Stimulated activated CD8-positive, alpha-beta memory T cell treated with anti-CD3 and anti-CD28 coated beads, Interleukin-2, amount 100 ng/mL, for 48 hours (primary cell): Measurements from ENCODE around the gene DLX1.

Experiments used
- DNase-seq, 2 donors: peaks; one replicate each; pipeline ENCODE4 v3.0.0-alpha.2; 2020; ENCODE audit warnings: low read depth in 2 of 2

DLX1 gene

DNA sequence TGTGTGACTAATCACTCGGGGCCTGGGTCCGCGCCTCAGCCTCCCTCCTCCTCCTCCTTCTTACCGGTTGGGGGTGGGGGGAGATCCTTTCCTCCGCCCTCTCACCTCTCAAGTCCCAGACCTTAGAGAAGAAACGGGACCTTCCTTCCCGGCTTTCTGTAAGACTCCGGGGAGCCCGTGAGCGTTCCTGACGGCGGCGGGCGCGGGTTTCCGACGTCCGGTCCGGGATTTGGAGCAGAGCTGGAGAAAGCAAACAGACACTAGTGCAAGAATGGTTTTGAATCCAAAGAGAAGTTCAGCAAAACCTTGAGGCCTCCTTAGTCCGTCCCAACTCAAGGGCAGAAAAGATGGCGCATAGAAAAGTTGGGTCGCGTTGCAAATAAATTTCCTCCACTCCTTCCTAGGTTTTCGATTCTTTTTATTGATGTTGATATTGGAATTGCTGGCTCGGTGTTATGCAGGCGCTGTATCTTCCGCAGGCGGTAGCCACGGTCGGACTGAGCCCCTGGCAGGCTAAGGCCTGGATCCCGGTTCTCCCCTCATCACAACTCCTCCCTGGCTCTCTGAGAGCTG, 2.0 kb downstream of the DLX1 start:
- DNase-seq: no peak

DNA sequence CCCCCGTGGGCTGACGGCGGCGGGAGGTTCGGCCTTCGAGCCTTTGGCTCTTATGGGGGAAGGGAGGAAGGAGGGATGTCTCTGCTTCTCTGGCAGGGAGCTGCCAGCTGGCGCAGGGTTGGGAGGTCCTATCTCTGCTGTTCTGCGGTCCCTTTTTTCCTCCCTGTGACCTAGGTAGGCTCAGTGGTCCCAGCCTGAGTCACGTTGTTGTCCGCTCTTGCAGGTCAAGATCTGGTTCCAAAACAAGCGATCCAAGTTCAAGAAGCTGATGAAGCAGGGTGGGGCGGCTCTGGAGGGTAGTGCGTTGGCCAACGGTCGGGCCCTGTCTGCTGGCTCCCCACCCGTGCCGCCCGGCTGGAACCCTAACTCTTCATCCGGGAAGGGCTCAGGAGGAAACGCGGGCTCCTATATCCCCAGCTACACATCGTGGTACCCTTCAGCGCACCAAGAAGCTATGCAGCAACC, 2.5 kb downstream of the DLX1 start:
- no peak for DNase-seq

DNA sequence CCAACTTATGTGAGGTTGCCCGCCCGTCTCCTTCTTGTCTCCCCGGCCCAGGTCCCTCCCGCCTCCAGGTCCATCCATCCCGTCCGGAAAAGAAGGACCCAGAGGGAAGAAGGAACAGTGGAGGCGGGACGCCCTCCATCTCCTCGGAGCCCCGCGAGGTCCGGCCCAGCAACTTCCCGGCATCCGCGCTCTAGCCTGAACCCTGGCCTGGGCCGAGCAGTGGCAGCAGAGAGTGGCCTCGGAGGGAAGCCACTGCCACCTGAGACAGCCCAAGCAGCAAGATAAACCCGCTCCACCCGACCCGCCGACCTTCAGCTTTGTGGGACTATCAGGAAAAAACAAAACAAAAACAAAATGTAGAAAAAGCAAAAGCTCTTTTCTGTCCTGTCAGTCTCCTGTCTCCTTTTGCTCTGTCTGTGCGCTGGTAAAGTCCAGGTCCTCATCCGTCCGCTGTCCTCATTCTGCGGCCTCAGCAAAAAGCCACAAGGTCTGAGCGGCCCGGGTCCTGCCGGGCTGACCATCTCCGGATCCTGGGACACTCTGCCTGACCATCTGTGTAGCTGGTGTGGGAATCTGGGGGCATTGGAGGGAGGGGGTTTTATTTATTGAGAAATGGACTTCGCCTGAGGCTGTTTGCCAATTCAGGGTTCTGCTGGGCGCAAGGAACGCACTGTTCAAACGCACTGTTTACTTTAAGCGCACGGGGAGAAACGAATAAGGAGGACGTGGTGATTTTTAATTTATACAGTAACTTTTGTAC, 3.1 kb downstream of the DLX1 start:
- DNase-seq: no peak

DNA sequence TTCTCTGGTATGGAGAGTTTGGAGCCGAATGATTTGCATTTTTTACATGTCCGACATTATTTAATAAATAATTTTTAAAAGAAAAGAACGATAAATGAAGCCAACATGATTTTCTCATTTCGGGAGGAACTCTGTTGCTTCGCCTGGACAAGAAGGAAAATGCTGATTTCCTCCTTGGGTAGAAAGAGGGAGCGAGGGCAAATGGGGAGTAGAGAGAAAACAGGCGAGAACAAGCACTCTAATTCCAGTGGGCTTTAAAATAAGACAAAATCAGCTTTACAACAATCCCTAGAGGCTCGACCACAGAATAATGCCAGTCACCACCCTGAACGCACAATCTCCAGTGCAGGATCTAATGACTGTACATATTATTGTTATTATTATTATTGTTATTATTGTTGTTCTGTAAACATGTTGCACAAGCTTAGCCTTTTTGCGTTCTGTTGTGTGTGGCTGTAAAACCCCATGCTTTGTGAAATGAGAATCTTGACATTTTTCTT, 3.7 kb downstream of the DLX1 start:
- no peak for DNase-seq

DNA sequence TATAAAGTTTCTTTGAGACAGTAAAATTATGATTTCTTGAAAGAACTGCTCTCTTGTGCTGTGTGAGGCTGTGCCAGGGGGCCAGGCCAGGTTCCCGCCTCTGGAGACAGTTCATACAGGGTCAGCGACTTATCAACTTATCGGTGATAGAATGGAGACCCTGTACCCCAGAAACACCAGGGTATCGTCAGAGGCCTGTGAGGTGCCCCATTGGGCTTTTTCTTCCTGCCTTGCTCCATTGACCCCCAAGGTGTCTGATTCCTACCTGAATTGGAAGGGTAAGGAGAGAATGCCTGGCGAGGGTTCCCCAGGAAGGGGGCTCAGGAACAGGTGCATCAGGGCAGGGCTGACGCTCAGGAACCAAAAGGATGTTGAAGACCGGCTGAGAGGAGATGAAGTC, 4.3 kb downstream of the DLX1 start:
- DNase-seq: no peak

DNA sequence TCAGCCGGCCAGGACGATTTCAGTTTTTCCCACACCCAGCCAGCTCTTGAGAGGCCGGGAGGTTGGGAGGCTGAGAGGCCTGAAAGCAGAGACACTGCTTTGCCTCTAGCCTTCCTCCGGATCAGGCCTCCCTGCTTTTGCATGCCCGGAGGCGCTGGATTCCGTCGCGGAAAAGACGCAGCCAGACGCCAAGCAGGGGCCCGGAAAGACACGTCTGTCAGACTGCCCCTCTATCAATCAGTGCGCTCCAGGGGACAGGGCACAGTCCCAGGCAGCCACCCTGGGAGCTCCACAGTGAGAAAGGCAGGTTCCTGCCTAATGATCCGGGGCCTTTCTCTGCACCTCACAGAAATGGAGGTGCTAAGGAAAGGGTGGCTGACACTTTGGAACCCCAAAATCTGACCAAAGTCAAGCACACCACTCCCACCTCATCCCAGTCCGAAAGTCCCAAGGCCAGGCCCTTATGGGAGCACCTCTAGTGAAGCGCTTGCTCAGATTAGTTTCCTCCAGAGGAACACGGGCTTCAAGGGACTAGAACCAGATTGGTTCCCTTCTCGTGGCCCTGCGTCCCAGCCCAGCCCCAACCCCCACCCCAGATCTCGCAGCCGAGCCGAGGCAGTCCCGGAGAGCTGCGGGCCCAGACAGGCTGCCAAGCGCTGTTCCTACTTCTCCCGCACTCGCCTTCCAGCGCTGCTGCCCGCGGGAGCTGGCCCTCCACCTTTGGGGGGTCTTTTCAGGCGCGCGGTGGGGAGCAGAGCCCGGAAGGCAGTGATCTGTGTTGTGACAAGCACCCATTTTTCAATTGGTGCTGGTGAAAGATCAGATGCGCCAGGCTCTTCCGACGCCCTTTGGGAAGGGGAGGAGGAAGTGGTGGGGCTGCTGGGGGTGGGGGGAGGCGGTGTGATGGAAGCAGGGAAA, 5.0 kb downstream of the DLX1 start:
- DNase-seq: no peak

DNA sequence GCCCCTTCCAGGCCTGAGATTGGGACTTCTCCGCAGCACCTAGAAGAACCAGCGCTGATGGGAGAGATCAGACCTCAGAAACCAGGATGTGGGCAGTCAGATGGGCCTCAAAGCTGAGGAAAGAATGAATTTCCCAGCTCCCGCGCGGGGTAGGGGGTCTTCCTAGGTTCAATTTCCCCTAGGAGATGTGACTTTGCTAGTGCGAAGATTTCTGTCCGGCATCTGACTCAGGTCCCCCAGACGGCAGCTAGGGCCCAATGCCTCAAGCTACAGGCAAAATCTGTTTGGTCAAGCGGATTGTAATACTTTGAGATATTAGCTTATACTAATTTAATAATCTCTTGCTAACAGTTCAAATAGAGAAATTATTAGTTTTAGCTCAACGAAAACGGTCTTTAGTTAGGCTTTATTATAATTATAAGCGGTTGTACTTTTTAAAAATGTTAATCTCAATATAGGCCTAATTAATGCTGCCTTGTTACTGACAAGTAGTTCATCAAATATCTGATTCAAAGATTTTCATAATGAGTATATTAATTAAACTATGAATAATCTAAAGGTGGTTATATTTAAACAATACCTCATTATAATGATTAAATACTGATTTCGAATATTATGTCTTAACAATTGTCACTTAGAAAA, 5.8 kb downstream of the DLX1 start:
- no peak for DNase-seq

DNA sequence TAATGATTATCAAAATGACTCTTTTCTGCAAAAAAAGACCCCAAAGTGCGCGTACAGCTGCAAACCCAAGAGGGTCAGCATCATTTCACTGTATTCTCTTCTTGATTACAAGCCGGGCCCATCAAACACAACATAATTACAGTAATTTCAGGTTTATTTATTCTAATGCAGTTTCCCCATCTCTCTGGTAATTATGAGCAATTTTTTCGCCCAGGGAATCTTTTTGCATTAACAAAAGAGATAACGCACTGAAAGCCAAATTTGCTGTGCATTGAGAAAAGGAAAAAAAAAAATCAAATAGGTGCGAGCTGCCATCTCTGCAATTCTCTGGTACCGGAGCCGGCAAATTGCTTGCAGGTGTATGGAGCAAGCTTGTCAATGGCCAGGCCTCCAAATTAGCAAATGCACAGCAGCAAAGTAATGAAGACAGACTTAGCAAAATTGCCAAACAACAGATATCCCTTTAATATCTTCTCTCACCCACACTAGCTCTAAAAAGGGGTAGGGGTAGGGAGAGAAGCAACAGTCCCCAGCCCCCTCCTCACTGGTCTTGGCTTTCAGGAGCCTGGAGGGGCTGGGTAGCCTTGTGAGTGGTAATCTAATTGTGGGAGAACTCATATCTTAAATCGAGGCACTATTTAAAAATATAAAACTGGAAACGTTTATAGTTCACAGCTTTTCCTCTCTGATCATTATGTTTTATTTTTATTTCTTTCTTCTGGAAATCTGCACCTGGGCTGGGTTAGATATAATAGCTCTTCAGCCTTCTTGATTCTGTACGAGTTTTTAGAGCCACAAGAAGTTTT, 6.7 kb downstream of the DLX1 start:
- no peak for DNase-seq

DNA sequence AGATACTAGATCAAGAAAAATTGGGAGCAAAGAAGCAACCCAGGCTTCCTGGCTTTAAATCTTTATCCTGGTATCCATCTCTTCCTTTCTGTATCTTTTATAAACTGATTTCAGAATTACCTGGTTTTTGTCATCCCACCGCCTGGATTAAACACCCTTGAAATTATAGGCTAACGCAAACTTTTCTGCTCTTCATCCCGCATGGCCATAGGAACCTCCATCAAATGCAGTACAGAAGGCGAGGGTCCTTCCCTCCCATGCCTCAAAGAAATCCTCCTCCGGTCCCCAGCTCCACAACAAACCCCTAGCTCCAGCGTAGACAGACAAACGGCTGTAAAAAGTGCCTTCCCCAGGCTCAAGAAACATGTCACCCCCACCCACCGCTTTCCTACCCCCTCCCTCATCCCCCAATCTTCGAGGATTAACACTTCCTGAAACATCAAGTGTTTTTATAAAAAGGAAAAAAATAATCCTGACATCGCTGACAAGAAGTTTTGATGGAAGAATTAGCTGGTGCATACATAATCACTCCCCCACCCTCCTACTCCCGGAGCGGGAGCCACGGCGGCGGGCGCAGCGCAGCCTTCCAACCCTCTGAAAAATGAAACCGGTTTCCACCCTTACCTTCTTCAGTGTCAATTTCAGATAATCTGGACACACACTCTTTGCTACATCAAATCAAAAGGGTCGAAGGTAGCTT, 7.6 kb downstream of the DLX1 start:
- no peak for DNase-seq

DNA sequence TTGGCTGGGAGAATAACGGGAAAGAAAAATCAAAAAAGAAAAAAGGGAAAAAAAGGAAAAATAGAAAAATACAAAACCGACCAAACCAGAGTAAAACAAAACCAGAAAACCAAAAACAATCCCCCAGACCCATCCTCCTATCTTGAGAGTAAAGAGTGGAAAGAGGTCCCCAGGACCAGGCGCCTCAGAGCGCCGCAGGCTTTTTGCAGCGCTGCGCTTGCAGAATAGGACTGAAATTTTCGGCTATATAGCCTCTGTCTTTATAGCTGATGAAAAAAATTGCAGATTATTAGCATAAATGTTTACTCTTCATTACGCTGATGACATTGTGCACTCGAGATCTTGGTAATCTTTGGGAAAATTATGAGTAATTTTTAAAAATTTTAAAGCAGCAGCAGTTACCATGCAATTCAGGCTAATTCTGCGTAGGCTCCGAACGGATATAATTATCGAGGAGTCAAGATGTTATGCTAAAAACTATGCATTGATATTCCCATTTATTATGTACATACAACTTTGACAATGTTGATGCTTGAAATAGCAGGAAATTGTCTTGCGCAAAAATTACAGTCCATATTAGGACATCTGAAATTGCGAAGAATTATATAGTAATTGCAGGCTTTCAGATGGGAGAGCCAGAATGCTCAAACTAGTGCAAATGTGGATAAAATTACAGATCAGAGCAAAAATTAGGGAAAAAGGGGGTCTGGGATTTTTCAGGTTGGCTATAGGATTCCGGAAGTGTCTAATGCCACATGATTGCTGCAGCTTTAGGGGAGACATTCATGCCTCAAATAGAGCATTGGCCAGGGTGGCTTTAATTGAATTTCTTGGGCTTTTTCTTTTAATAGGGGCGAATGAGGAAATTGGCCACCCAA, 8.3 kb downstream of the DLX1 start:
- no peak for DNase-seq

DNA sequence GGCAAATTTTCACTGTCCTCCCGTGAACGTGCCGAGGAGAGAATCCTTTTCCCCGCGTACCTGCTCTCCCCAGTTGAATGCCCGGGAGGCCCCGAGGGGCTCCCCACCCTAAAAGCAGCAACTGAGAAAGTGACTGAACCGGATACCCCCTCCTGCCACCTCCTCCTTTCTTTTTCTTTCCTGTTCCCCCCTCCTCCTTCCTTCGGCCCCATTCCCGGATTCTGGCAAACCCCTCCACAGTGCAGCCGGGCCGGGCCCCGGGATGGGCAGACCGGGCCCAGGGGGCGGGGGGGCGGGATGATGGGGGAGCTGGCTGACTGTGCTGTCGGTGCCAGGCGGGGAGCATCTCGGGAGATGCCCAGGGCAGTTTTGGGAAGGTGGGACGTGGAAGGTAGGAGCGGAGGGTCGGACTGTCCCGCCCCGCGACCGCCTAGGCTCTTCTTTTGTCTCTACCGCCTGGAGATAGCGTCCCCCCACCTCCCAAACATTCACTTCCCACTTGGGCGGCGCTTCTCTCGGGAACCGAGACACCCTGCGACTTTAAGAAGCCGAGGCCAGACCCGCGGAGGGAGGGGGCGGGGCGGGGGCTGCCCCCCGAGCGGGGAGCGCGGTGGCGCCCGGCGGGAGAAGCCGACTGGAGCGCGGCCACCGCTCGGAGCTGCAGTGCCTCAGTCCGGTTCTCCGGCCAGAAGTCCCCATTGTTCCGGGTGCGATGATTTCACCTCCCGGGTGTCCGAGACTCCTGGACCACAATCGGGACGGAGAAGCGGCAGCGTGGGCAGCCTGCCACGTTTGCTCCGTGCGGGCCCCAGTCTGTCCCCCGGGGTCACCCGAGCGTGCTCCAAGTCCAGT, 9.2 kb downstream of the DLX1 start:
- DNase-seq: no peak

DNA sequence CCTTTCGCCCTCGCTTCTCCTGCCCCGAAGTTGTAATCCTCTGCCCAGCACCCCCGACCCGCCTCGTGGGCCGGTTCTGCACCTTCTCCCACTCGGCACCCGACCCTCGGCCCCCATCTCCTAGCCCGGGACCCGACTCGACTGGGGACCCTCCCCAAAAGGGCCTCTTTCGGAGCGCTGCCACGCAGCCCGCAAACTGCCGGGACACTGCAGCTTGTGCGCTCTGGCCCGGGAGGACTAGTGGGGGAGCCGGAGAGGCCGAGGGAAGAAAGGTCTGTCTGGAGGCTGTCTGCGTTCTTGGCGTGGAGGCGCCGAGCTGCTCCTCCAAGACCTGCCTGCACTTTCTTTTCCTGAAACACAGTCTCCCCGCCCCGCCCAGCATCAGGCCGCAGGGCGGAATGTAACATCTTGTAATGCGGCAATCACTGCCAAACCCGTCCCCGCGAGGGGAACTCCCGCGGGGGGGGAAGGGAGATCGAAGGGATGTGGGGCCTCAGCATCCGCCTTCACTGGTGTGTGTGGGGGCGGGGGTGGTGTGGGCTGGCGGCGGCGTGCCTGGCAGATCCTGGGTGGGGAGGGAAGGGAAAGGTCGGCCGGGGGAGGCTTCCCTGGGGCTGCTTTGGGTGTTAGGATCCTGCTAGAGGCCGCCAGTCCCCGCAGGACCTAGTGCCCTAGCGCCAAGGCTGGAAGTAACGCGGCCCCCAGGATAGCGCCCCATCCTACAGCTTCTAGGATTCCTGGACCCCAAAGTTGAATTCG, 10.0 kb downstream of the DLX1 start:
- DNase-seq: no peak

DNA sequence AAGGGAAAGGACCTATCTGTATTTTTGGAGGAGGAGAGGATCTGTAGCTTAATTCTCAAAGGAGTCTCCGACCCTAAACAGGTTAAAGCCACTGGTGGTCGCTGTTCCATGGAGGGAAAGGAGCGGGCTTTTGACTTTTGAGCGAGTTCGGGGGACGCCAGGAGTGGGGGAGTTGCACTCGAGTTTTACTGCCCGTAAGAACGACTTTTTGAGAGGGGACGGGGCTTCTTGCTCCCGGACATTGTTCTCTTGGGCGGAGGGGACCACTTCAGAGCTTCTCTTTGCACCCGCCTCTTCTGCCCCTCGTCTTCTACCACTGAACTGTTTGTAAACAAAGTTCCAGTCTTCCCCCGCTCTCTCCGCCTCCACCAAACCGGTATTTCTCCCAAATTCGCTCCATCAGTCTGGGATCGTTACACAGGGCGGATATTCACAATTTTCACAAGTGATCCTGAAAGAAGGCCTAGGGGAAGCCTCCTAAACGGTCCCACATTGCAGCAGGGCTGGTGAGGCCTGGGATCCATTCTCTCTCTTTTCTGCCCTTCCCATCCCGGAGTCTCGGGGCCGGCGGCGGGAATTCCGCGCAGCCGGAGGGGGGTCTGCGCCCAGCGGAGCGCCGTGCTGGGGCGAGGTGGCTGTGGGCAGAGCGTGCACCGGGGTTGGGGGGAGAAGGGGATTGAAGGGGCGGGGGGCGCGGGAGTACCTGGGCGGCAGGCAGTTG, 10.8 kb downstream of the DLX1 start:
- no peak for DNase-seq

DNA sequence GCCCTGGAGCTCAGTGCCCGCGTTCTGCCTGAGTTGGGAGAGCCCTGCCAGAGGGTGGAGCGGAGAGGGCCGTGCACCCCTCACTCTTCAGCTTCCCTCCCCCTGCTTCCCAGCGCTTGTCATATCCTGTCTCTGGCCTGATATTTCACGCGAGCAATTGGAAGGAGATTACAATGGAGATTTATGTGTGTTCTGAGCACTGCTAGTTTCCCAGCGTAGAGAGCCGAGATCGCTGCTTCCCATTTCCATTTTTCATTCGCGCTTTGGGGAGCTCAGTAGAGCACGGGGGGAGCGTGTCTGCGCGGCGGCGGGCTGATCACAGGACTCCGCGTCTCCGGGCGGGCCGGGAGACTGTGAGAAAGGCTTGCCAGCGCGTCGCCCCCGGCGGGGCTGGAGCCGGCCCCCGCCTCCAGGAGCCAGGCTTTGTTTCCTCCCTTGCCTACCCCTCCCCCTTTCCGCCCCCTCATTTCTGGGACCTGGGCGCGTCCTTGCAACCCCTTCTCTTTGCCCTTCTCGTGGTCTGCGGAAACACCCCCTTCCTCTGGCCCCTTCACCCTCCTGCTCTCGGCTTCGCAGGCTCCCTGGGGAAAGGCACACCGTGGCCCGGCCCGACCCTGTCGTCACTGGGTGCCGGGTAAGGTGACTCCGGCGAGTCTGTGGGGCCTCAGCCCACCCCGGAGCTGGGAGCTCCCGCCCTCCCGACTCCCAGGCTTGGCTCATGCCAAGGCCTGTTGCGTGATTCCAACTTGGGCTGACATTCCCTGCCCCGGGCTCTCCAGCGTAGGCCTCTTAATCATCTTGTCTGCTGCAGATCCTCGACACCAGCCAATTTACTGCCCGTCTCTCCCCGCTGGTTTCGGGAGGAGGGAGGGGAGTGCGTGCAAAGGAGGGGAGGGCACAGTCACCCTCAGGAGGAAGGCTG, 11.6 kb downstream of the DLX1 start:
- DNase-seq: no peak

DNA sequence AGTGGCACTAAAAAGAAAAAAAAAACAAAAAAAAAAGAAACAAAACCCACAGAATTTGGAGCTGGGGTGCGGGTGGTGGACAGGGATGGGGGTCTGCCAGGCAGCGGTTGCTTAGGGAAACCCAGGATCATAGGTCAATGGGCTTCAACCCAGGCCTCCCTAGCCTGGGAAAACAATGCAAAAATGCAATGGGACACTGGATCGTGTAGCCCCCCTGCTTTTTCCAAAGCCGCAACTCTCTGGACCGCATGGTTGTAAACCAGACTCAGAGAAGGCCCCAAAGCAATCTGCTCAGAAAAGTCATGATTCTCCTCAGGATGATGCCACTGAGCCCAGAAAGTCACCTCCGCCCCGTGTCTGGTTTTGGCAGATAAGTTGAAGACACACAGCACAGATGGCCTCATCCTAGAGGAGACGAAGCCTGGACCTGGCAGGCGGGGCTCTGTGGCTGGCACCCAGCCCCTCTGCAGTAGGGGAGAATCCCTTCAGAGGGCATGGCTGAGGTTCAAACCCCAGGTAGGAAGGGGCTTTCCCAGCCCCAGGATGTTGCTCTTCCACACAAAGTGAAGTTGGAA, 12.3 kb downstream of the DLX1 start:
- DNase-seq: no peak

DNA sequence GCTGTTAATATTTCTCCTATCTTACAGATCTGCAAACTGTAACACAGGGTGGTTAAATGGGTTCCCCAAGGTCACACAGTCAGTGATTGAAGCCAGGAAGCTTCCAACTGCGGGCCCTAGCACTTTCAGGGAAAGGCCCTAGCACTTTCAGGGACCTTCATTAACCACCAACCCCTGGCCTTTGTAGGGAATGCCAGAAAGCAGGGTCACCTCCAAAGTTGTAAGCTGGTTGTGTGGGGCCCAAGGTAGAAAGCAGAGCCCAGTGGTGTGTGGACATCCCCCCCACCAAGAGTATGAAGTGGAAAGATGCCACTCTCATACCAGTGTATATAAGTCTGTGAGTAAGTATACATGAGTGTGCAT, 13.0 kb downstream of the DLX1 start:
- DNase-seq: no peak
